Omental fat pad (tissue), 4 donors: ENCODE measurements around the gene TBC1D24. TPM values are rescaled to one million over a fixed set of nuclear protein-coding genes. Genes with fewer than 3 reads are reported as not detected.
A peak's percentile ranks its signal among the peaks of the same experiment; 100 is the strongest.

Source experiments
- ATAC-seq: fragments of 150-250 bp; one replicate; pipeline ENCODE4 v1.9.1; 2016; ENCODE audit warnings: mild to moderate bottlenecking, moderate library complexity; ENCODE audit not compliant: low FRiP score
- DNase-seq: peaks from one replicate; pipeline ENCODE4 v3.0.0-alpha.2; 2019; ENCODE audit warnings: low spot score
- CTCF ChIP-seq, 3 donors: fragments of 450-650 bp; IDR thresholded peaks; one replicate each; pipeline ENCODE4 v1.5.1; 2016 to 2017; ENCODE audit warnings: antibody characterized with exemption in 3 of 3, mild to moderate bottlenecking in 3 of 3, moderate library complexity in 2 of 3
- total RNA-seq, 4 donors: library from RNA; depleted of rRNA; stranded (reverse); fragments of >200 nt; gene quantifications; one replicate each; pipeline ENCODE4 v1.1.0, GENCODE V29; 2016

The TBC1D24 gene
- total RNA-seq, 4 donors from 2014 or later: 10.4 to 19.4 (median 13.0) TPM

- no peak for TF ChIP-seq CTCF (IDR thresholded peaks at IDR 0.05)
- DNase-seq: no peak
- no peak for ATAC-seq
These were observed 2.5 kb upstream of the TBC1D24 start for GRCh38 chr16:2472488-2472864.

- ATAC-seq: no peak
- DNase-seq: no peak
- TF ChIP-seq CTCF (IDR thresholded peaks at IDR 0.05): no peak
These were observed 2.0 kb upstream of the TBC1D24 start for GRCh38 chr16:2472885-2473445.

GRCh38 chr16:2473446-2473926 lies 1.4 kb upstream of the TBC1D24 start:
- no peak for DNase-seq
- ATAC-seq: no peak
- no peak for TF ChIP-seq CTCF (IDR thresholded peaks at IDR 0.05)

- ATAC-seq (peak; percentile 35), DNase-seq (no peak)
These were observed 689 bp upstream of the TBC1D24 start for GRCh38 chr16:2473999-2474876.

GRCh38 chr16:2475413-2476344 lies 752 bp downstream of the TBC1D24 start:
- DNase-seq (no peak), ATAC-seq (no peak)

More at GRCh38 chr16:2473999-2474876, 689 bp upstream of the TBC1D24 start:
- TF ChIP-seq CTCF (IDR thresholded peaks at IDR 0.05): no peak

More at GRCh38 chr16:2475413-2476344, 752 bp downstream of the TBC1D24 start:
- no peak for TF ChIP-seq CTCF (IDR thresholded peaks at IDR 0.05)
